H1 (cell line): Measurements from ENCODE around the gene ARMC5. TPM values are rescaled to one million over a fixed set of nuclear protein-coding genes. Genes with fewer than 3 reads are reported as not detected.
A peak's percentile ranks its signal among the peaks of the same experiment; 100 is the strongest.

Experiments
- CTCF ChIA-PET: fragments of 300-600 bp; sonication (Branson Sonifier 250); formaldehyde crosslinking; loops from one replicate; lab custom pipeline; 2021; ENCODE audit not compliant: partially characterized antibody; lab: Charles Lee
- POLR2A ChIA-PET: fragments of 300-600 bp; sonication (Branson Sonifier 250); formaldehyde crosslinking; loops from one replicate; lab custom pipeline; 2021; ENCODE audit warnings: inconsistent platforms; ENCODE audit not compliant: partially characterized antibody; lab: Charles Lee
- DNase-seq, 2 experiments: peaks; one replicate each; pipeline versions ENCODE4 v3.0.0 to v3.0.0-alpha.2; 2010 to 2022; ENCODE audit warnings: low spot score in 2 of 2, low read depth in 1 of 2, mixed read lengths in 1 of 2
- FAIRE-seq: peaks from 2 replicates; lab custom pipeline; 2011; peaks lifted over from hg19 to GRCh38; lab: Jason Lieb, UNC
- H2AFZ ChIP-seq: 2 replicates; pipeline ENCODE4 v1.8.1; 2012; ENCODE audit warnings: low read length, inconsistent platforms
- H2AK5ac ChIP-seq: 2 replicates; pipeline ENCODE4 v1.6.1; 2013; ENCODE audit warnings: low read depth, low read length
- H2BK120ac ChIP-seq: replicated peaks from 2 replicates; pipeline ENCODE3; 2013; ENCODE audit warnings: low read depth, low read length, inconsistent platforms
- H2BK12ac ChIP-seq: 2 replicates; pipeline ENCODE4 v1.6.1; 2013; ENCODE audit warnings: low read depth, low read length
- H2BK15ac ChIP-seq: 2 replicates; pipeline ENCODE4 v1.6.1; 2013; ENCODE audit warnings: low read length
- H2BK20ac ChIP-seq: 2 replicates; pipeline ENCODE4 v1.6.1; 2013; ENCODE audit warnings: low read length
- H2BK5ac ChIP-seq: 2 replicates; pipeline ENCODE4 v1.6.1; 2013; ENCODE audit warnings: low read depth, low read length
- H3K14ac ChIP-seq: 2 replicates; pipeline ENCODE4 v1.6.1; 2013; ENCODE audit warnings: inconsistent platforms; ENCODE audit not compliant: insufficient read length
- H3K18ac ChIP-seq: 2 replicates; pipeline ENCODE4 v1.6.1; 2013; ENCODE audit warnings: low read length; ENCODE audit errors: extremely low read depth
- H3K23ac ChIP-seq: 2 replicates; pipeline ENCODE4 v1.6.1; 2013; ENCODE audit warnings: inconsistent platforms; ENCODE audit not compliant: insufficient read length
- H3K23me2 ChIP-seq: 2 replicates; pipeline ENCODE4 v1.6.1; 2013; ENCODE audit warnings: low read depth, low read length
- H3K27ac ChIP-seq: 2 replicates; pipeline ENCODE4 v1.6.1; 2011; ENCODE audit warnings: low read depth, low read length, inconsistent platforms
- H3K27me3 ChIP-seq, 4 experiments: replicated peaks in 1 of 4; 1 replicate in 1 of 4; 2 replicates in 3 of 4; pipeline versions ENCODE4 v1.6.1 to v1.8.1; 2011 to 2013; ENCODE audit warnings: low read length in 3 of 4, mild to moderate bottlenecking in 3 of 4, inconsistent platforms in 2 of 4, mixed read lengths in 2 of 4, moderate library complexity in 1 of 4; ENCODE audit not compliant: control insufficient read depth in 3 of 4, insufficient read depth in 3 of 4; ENCODE audit errors: extremely low read depth in 1 of 4
- H3K36me3 ChIP-seq, 4 experiments: 2 replicates each; pipeline versions ENCODE4 v1.6.1 to v1.8.1; 2011 to 2013; ENCODE audit warnings: mild to moderate bottlenecking in 4 of 4, low read length in 3 of 4, moderate library complexity in 2 of 4, control low read depth in 1 of 4, inconsistent platforms in 1 of 4; ENCODE audit not compliant: insufficient read depth in 4 of 4, control insufficient read depth in 2 of 4
- H3K4ac ChIP-seq: replicated peaks from 2 replicates; pipeline ENCODE3; 2013; ENCODE audit warnings: low read length, low read depth, mixed read lengths, inconsistent platforms; ENCODE audit not compliant: insufficient read length
- H3K4me1 ChIP-seq, 4 experiments: replicated peaks in 1 of 4; 1 replicate in 1 of 4; 2 replicates in 3 of 4; pipeline versions ENCODE4 v1.6.1 to v1.8.1; 2011 to 2013; ENCODE audit warnings: low read length in 3 of 4, inconsistent platforms in 2 of 4, mixed read lengths in 1 of 4; ENCODE audit not compliant: insufficient read depth in 4 of 4, control insufficient read depth in 3 of 4
- H3K4me2 ChIP-seq, 2 experiments: 2 replicates each; pipeline versions ENCODE4 v1.6.1 to v1.8.1; 2011 to 2013; ENCODE audit warnings: low read depth in 2 of 2, low read length in 2 of 2, control low read depth in 1 of 2, inconsistent platforms in 1 of 2, mild to moderate bottlenecking in 1 of 2; ENCODE audit not compliant: insufficient read depth in 1 of 2
- H3K4me3 ChIP-seq, 4 experiments: fragments of 200-600, 300-600 bp in 1 of 4; sonication (generic), shearing (Covaris generic), sonication (Bioruptor Twin) in 1 of 4; 2 replicates each; pipeline versions ENCODE4 v1.5.1 to v1.8.1; 2011 to 2016; ENCODE audit warnings: low read length in 4 of 4, low read depth in 3 of 4, control low read depth in 2 of 4, inconsistent platforms in 2 of 4, mild to moderate bottlenecking in 2 of 4, mixed read lengths in 1 of 4, moderate library complexity in 1 of 4; ENCODE audit not compliant: insufficient read depth in 2 of 4; ENCODE audit errors: extremely low read depth in 1 of 4
- H3K56ac ChIP-seq: replicated peaks from 2 replicates; pipeline ENCODE3; 2013; ENCODE audit warnings: low read depth, mild to moderate bottlenecking, mixed read lengths, low read length, inconsistent platforms; ENCODE audit not compliant: insufficient read length
- H3K79me1 ChIP-seq: 2 replicates; pipeline ENCODE4 v1.6.1; 2013; ENCODE audit warnings: low read depth, low read length, control low read depth
- H3K79me2 ChIP-seq, 2 experiments: 2 replicates each; pipeline versions ENCODE4 v1.6.1 to v1.8.1; 2012 to 2013; ENCODE audit warnings: low read length in 2 of 2, mild to moderate bottlenecking in 2 of 2, inconsistent platforms in 1 of 2; ENCODE audit not compliant: insufficient read depth in 2 of 2, control insufficient read depth in 1 of 2
- H3K9ac ChIP-seq, 4 experiments: replicated peaks in 1 of 4; 1 replicate in 1 of 4; 2 replicates in 3 of 4; pipeline versions ENCODE4 v1.6.1 to v1.8.1; 2011 to 2013; ENCODE audit warnings: low read depth in 3 of 4, low read length in 3 of 4, control low read depth in 2 of 4, mild to moderate bottlenecking in 2 of 4, moderate library complexity in 2 of 4, inconsistent platforms in 1 of 4; ENCODE audit errors: extremely low read depth in 1 of 4
- H3K9me3 ChIP-seq, 2 experiments: 2 replicates each; pipeline versions ENCODE4 v1.6.1 to v1.8.1; 2012 to 2013; ENCODE audit warnings: mild to moderate bottlenecking in 2 of 2, moderate library complexity in 2 of 2, control low read depth in 1 of 2, inconsistent platforms in 1 of 2, low read depth in 1 of 2, low read length in 1 of 2, mixed read lengths in 1 of 2; ENCODE audit not compliant: insufficient read depth in 2 of 2
- H4K20me1 ChIP-seq, 2 experiments: replicated peaks in 1 of 2; 2 replicates each; pipeline versions ENCODE3 to v1.8.1; 2011 to 2013; ENCODE audit warnings: inconsistent platforms in 2 of 2, low read length in 2 of 2, mild to moderate bottlenecking in 1 of 2; ENCODE audit not compliant: insufficient read depth in 2 of 2, control insufficient read depth in 1 of 2
- H4K5ac ChIP-seq: 2 replicates; pipeline ENCODE4 v1.6.1; 2013; ENCODE audit warnings: low read length, low read depth, mixed read lengths, inconsistent platforms; ENCODE audit not compliant: insufficient read length
- H4K8ac ChIP-seq: 2 replicates; pipeline ENCODE4 v1.8.0; 2013; ENCODE audit warnings: mild to moderate bottlenecking, moderate library complexity, low read length, inconsistent platforms; ENCODE audit not compliant: insufficient read depth; ENCODE audit errors: extremely low read depth
- H4K91ac ChIP-seq: replicated peaks from 2 replicates; pipeline ENCODE3; 2013; ENCODE audit warnings: low read length, mixed read lengths, inconsistent platforms; ENCODE audit not compliant: insufficient read length
- RFX5 ChIP-seq: IDR thresholded peaks from 2 replicates; pipeline ENCODE4 v1.6.1; 2011; ENCODE audit warnings: low read depth, low read length, improper control_type of control experiment, borderline replicate concordance
- WGBS, 2 experiments: shearing (Covaris generic) in 1 of 2; methylation state at CpG; one replicate each; pipeline versions ENCODE4 v1.1.6 to v1.1.7; 2013 to 2015; ENCODE audit warnings: low lambda C conversion rate in 2 of 2, mixed read lengths in 2 of 2, inconsistent platforms in 1 of 2, low coverage in 1 of 2, missing lambda C conversion rate in 1 of 2; ENCODE audit not compliant: insufficient replicate concordance in 2 of 2, insufficient coverage in 1 of 2, insufficient read length in 1 of 2; ENCODE audit errors: extremely low coverage in 1 of 2, missing lambda C conversion rate in 1 of 2; 5-methylcytosine and 5-hydroxymethylcytosine counted together
- long read RNA-seq, 2 experiments: library from RNA in 1 of 2; library from capped mRNA in 1 of 2; stranded (forward); transcript quantifications; one replicate each; pipeline ENCODE4 v2.0.0, GENCODE V29; 2021; ENCODE audit warnings: inconsistent platforms in 1 of 2
- polyA minus RNA-seq, 3 experiments: library from RNA; depleted of rRNA, polyadenylated mRNA; stranded (reverse); fragments of >200 nt; gene quantifications; 1 replicate in 2 of 3; 2 replicates in 1 of 3; pipeline ENCODE4 v1.2.3, GENCODE V29; 2011
- polyA plus RNA-seq, 7 experiments: library from polyadenylated mRNA; depleted of rRNA in 3 of 7; stranded (reverse) in 5 of 7; unstranded in 2 of 7; fragments of >200 nt in 5 of 7; fragments of 200-250 nt in 2 of 7; gene quantifications; 1 replicate in 5 of 7; 2 replicates in 1 of 7; 4 replicates in 1 of 7; pipeline versions ENCODE4 v1.2.1 to v1.2.3, GENCODE V29; 2011 to 2013; ENCODE audit warnings: missing spikeins in 2 of 7, mixed read lengths in 2 of 7
- total RNA-seq: library from RNA; stranded (reverse); fragmentation: NEBNext Ultra II Directional; extraction: Animal tissue kit (Norgen Biotek cat#: 25700); gene quantifications from 2 replicates; pipeline ENCODE4 v1.2.1, GENCODE V29; 2021

ARMC5 gene, protein sequence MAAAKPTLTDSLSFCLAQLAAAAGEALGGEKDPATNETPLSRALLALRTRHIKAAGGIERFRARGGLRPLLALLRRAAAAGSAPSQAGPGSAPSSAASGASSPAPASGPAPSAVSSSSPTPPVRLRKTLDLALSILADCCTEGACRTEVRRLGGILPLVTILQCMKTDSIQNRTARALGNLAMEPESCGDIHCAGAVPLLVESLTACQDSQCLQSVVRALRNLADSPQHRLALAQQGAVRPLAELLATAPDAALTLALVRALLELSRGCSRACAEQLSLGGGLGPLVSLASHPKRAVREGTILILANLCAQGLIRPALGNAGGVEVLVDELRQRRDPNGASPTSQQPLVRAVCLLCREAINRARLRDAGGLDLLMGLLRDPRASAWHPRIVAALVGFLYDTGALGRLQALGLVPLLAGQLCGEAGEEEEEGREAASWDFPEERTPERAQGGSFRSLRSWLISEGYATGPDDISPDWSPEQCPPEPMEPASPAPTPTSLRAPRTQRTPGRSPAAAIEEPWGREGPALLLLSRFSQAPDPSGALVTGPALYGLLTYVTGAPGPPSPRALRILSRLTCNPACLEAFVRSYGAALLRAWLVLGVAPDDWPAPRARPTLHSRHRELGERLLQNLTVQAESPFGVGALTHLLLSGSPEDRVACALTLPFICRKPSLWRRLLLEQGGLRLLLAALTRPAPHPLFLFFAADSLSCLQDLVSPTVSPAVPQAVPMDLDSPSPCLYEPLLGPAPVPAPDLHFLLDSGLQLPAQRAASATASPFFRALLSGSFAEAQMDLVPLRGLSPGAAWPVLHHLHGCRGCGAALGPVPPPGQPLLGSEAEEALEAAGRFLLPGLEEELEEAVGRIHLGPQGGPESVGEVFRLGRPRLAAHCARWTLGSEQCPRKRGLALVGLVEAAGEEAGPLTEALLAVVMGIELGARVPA
- 8.7 and 8.9 TPM in 2 replicates for total RNA-seq
- 7.8 and 16.4 TPM in 2 replicates for polyA plus RNA-seq (2011; rRNA removed)
- polyA plus RNA-seq (2011; cell fraction: cytosol; rRNA removed): 7.8 TPM
- 29.9 TPM for polyA plus RNA-seq (2011; cell fraction: nucleus; rRNA removed)
- 5.1 to 9.5 TPM (median 8.8 TPM) in 4 replicates for polyA plus RNA-seq (2012, experiment 1 of 2)
- polyA plus RNA-seq (2012, experiment 2 of 2): 7.5 TPM
- polyA plus RNA-seq (2013, experiment 1 of 2): 7.8 TPM
- polyA plus RNA-seq (2013, experiment 2 of 2): 6.2 TPM
- 3.4 TPM in 2 replicates for polyA minus RNA-seq (2011; rRNA and poly(A)+ RNA removed)
- 5.3 TPM for polyA minus RNA-seq (2011; cell fraction: cytosol; rRNA and poly(A)+ RNA removed)
- polyA minus RNA-seq (2011; cell fraction: nucleus; rRNA and poly(A)+ RNA removed): 10.0 TPM
- long read RNA-seq, experiment 1, partial matches to known transcripts: 0 of 3 reads
- long read RNA-seq, experiment 1, other reads (novel, unspliced or antisense): 1 of 3 reads
- long read RNA-seq, experiment 2, partial matches to known transcripts: 0 of 1 reads
- long read RNA-seq, experiment 2, other reads (novel, unspliced or antisense): 1 of 1 reads

DNA sequence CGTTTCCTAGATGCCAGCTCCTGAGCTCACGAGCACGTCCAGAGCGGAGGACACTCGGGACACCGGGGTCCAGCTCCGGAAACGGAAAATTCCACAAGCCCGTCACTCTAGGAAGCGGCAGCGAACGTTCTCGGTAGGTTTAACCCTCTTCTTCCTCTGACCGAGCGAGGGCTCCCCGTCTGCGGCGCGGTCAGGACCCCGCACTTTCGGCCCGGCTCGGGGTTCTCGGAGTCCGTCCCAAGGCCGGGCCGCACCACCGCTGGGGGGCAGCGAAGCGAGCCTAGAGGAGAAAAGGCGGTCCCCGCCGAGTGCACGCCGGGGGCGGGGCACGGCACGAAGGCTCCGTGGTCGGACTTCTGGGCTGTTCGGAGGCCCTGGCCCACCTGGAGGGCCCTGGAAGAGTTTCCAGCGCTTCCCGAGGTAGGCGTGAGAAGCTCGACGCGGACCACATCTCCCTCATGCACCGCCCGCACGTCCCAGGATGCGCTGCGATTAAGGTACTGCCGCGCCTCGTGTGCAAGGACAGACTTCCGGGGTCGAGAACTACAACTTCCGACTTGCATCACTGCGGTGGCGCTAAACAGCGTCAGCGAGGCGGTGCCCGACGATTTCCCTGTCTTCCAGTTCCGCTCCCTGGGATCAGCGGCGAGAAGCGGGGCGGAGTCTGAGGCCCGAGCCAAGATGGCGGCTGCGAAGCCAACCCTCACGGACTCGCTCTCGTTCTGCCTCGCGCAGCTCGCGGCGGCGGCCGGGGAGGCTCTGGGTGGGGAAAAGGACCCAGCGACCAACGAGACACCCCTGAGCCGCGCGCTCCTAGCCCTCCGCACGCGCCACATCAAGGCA, at the start of gene ARMC5:
Gene ARMC5 (plus strand): TSS at position 658 of the 843 bp plus-strand sequence. CDS start 24 bp downstream, at position 682.
- peak within 1 kb of the TSS; percentile 98 for H4K91ac ChIP-seq
- ChIA-PET CTCF (interaction anchor here (0.5 to 3.6 kb wide), 12 partner anchors 9 to 342 kb away, joined by 3 to 25 read pairs (median 6); partner anchors contain the start of genes KAT8, PYCARD and ZNF843), POLR2A (interaction anchor here (1.0 to 4.5 kb wide), 19 partner anchors 8 to 342 kb away, joined by 3 to 40 read pairs (median 5); partner anchors contain the start of genes COX6A2, FUS, KAT8 and ZNF843)
- no peaks in the 10 kb centered on the region for H3K27me3 ChIP-seq
- no peak within 1 kb of the TSS for H3K14ac ChIP-seq
- H3K4ac ChIP-seq: peak within 1 kb of the TSS; percentile 59
- H3K18ac ChIP-seq: peak within 1 kb of the TSS; percentile 96
- H2BK20ac ChIP-seq: no peak within 1 kb of the TSS
- no peak within 1 kb of the TSS for H2BK15ac ChIP-seq
- no peak within 1 kb of the TSS for H2AK5ac ChIP-seq
- H3K4me3 ChIP-seq: peak within 1 kb of the TSS; percentile 70 to 85 (median 76)
- peak; percentile 93 to 95 for DNase-seq
- peak within 1 kb of the TSS; percentile 58 for H2BK120ac ChIP-seq
- H3K36me3 ChIP-seq: peaks cover 0 to 5% (median 0%) of the 10 kb centered on the region in 4 experiments; a peak in 2 of 8 replicates
- no peaks in the 10 kb centered on the region for H3K9me3 ChIP-seq
- peaks cover 0 to 16% (median 6%) of the 10 kb centered on the region in 4 experiments; a peak in 5 of 7 replicates for H3K4me1 ChIP-seq
- peaks cover 11% of the 10 kb centered on the region; the same call in 1 of the 2 replicates for H3K23me2 ChIP-seq
- FAIRE-seq: no peak
- H2BK5ac ChIP-seq: peak within 1 kb of the TSS; percentile 97
- H4K5ac ChIP-seq: peak within 1 kb of the TSS; percentile 99
- peaks cover 8% of the 10 kb centered on the region for H3K79me1 ChIP-seq
- H3K23ac ChIP-seq: no peak within 1 kb of the TSS
- peaks cover 0 to 28% of the 10 kb centered on the region in 2 experiments; a peak in 2 of 4 replicates for H3K79me2 ChIP-seq
- H3K56ac ChIP-seq: peak within 1 kb of the TSS; percentile 94
- peak within 1 kb of the TSS; percentile 57; the same call in 1 of the 2 replicates for H2AFZ ChIP-seq
- 1% methylated on average over 73 of the region's 91 CpGs; no CpG with 5 or more reads in 1 of the 2 experiments for WGBS, 2 experiments
- H3K27ac ChIP-seq: peak within 1 kb of the TSS; percentile 99
- peak within 1 kb of the TSS; percentile 91 to 99 (median 99) for H3K9ac ChIP-seq
- H2BK12ac ChIP-seq: peak within 1 kb of the TSS; percentile 94
- H3K4me2 ChIP-seq: peak within 1 kb of the TSS; percentile 88 to 98
- peaks cover 14 to 20% of the 10 kb centered on the region in 2 experiments for H4K20me1 ChIP-seq
- peak within 1 kb of the TSS; percentile 100 for H4K8ac ChIP-seq
- no peak for TF ChIP-seq RFX5
